GM13977 (cell line): ENCODE data around the gene ZNF839.

Experiments
- DNase-seq: peaks from one replicate; pipeline ENCODE4 v3.0.0; 2012; ENCODE audit warnings: low spot score
- in situ Hi-C: fragments of 300-500 bp; cut with MboI; formaldehyde crosslinking; loops from one replicate; pipeline ENCODE4 v1.12.0; 2022; ENCODE audit warnings: low sequenced_read_pairs, low pct_unique_long_range_greater_than_20kb, mixed read lengths, inconsistent platforms; ENCODE audit not compliant: unreplicated experiment
- TF ChIP-seq, protein P1 (sequence below): IDR thresholded peaks from 2 replicates; pipeline ENCODE4 v1.5.1; 2012; ENCODE audit warnings: mild to moderate bottlenecking, control low read depth; ENCODE audit not compliant: insufficient read depth; ENCODE audit errors: extremely low read depth, missing control alignments

Gene ZNF839

DNA sequence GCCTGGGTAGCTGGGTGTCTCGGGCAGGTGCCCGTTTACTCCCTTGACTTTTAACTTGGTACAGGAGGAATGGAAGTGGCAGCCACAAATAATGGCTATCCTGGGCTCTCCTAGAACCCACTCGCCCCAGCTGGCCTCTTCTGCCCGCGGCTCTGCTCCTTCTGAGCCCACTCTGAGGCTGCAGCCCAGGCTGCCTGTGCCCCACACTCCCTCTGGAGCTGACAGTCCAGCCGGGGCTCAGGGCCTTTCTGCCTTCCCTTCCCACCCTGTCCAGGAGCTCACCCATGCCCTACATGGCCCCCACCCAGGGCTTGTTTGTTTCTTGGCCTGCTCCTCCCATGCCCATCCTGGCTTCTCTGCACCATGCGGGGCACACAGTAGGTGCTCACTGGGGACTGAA lies 15.6 kb downstream of the ZNF839 start:
- TF ChIP-seq, protein P1, sequence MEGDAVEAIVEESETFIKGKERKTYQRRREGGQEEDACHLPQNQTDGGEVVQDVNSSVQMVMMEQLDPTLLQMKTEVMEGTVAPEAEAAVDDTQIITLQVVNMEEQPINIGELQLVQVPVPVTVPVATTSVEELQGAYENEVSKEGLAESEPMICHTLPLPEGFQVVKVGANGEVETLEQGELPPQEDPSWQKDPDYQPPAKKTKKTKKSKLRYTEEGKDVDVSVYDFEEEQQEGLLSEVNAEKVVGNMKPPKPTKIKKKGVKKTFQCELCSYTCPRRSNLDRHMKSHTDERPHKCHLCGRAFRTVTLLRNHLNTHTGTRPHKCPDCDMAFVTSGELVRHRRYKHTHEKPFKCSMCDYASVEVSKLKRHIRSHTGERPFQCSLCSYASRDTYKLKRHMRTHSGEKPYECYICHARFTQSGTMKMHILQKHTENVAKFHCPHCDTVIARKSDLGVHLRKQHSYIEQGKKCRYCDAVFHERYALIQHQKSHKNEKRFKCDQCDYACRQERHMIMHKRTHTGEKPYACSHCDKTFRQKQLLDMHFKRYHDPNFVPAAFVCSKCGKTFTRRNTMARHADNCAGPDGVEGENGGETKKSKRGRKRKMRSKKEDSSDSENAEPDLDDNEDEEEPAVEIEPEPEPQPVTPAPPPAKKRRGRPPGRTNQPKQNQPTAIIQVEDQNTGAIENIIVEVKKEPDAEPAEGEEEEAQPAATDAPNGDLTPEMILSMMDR: no peak
- in situ Hi-C loops: no loop called here
- DNase-seq: no peak

GRCh38 chr14:102338724-102339123 lies 19.2 kb downstream of the ZNF839 start:
- DNase-seq: no peak
- TF ChIP-seq, protein P1: no peak
- in situ Hi-C loops: no loop called here

DNA sequence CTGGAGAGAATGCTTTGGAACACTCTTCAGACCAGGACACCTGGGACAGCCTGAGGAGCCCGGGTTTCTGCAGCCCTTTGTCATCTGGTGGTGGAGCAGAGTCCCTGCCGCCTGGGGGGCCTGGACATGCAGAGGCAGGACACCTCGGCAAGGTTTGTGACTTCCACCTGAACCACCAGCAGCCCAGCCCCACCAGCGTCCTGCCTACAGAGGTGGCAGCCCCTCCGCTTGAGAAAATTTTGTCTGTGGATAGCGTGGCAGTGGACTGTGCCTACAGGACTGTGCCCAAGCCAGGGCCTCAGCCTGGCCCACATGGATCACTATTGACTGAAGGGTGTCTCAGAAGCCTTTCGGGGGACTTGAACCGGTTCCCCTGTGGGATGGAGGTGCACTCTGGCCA lies 22.0 kb downstream of the ZNF839 start:
- TF ChIP-seq, protein P1: no peak
- no peak for DNase-seq
- in situ Hi-C loops: no loop called here

GRCh38 chr14:102342238-102342637 lies 22.7 kb downstream of the ZNF839 start:
- in situ Hi-C loops: no loop called here
- DNase-seq: no peak
- TF ChIP-seq, protein P1: no peak

DNA sequence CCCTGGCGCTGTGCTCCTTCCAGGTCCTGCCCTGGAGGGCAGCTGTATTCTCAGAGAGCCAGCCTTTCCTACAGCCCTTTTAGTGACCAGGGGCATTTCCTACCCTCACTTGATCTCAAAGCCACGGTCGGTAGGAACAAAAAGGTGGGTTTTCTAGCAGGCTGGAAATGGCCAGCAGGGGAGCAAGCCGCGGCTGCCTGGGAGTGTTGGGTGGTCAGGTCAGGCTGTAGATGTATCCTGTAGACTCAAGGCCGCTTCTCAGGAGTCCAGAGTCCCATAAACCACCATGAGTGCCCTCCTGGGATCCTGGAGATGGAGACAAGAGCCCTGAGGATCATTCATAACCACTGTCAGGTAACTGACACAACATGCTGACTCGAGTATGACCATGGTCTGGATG lies 24.5 kb downstream of the ZNF839 start:
- in situ Hi-C loops: no loop called here
- DNase-seq: no peak
- TF ChIP-seq, protein P1: no peak

GRCh38 chr14:102344485-102344884 lies 24.9 kb downstream of the ZNF839 start:
- DNase-seq: no peak
- in situ Hi-C loops: no loop called here
- TF ChIP-seq, protein P1: no peak

GRCh38 chr14:102345232-102345631 lies 25.7 kb downstream of the ZNF839 start:
- TF ChIP-seq, protein P1: no peak

More at GRCh38 chr14:102345232-102345631, 25.7 kb downstream of the ZNF839 start:
- in situ Hi-C loops: no loop called here
- DNase-seq: no peak
